HG03103 (cell line): ENCODE data around the gene CYP4F12.

Experiments
- ATAC-seq: cut with Tn5 transposase; IDR thresholded peaks from one replicate; pipeline ENCODE4 v1.9.1; 2021; ENCODE audit warnings: low read depth; ENCODE audit not compliant: unreplicated experiment

Gene CYP4F12

GRCh38 chr19:15672580-15673175, at the start of gene CYP4F12:
Gene CYP4F12, plus strand, starts transcription at chr19:15673087. Its CDS starts 443 bp downstream, at chr19:15673530.
- no peak for ATAC-seq

GRCh38 chr19:15623711-15624318, 49.1 kb upstream of the CYP4F12 start:
- ATAC-seq = no peak

- no peak for ATAC-seq
These were observed 44.5 kb upstream of the CYP4F12 start for GRCh38 chr19:15628236-15629002.

GRCh38 chr19:15629003-15629880, 43.6 kb upstream of the CYP4F12 start:
- ATAC-seq = no peak

GRCh38 chr19:15631817-15632216, 41.1 kb upstream of the CYP4F12 start:
- ATAC-seq = no peak

- ATAC-seq = no peak
These were observed 39.6 kb upstream of the CYP4F12 start for GRCh38 chr19:15633082-15633835.

- no peak for ATAC-seq
These were observed 38.8 kb upstream of the CYP4F12 start for GRCh38 chr19:15634105-15634504.

GRCh38 chr19:15635016-15635805, 37.7 kb upstream of the CYP4F12 start:
- no peak for ATAC-seq

GRCh38 chr19:15636026-15636425, 36.9 kb upstream of the CYP4F12 start:
- ATAC-seq = no peak

GRCh38 chr19:15639596-15639995, 33.3 kb upstream of the CYP4F12 start:
- ATAC-seq = no peak

GRCh38 chr19:15640294-15640903, 32.5 kb upstream of the CYP4F12 start, which contains the start of gene CYP4F3:
Gene CYP4F3, plus strand, starts transcription at chr19:15640897. Its CDS starts 519 bp downstream, at chr19:15641416.
- ATAC-seq = no peak

- ATAC-seq = no peak
These were observed 31.8 kb upstream of the CYP4F12 start for GRCh38 chr19:15640904-15641597.

- no peak for ATAC-seq
These were observed 30.9 kb upstream of the CYP4F12 start for GRCh38 chr19:15641901-15642491.

- no peak for ATAC-seq
These were observed 30.1 kb upstream of the CYP4F12 start for GRCh38 chr19:15642807-15643206.

- no peak for ATAC-seq
These were observed 29.5 kb upstream of the CYP4F12 start for GRCh38 chr19:15643387-15643786.

- ATAC-seq = no peak
These were observed 28.7 kb upstream of the CYP4F12 start for GRCh38 chr19:15644066-15644741.

- ATAC-seq = no peak
These were observed 28.1 kb upstream of the CYP4F12 start for GRCh38 chr19:15644816-15645215.
